Mucosa of stomach (tissue), 1 donor: Measurements from ENCODE around the gene TFCP2L1.
A peak's percentile ranks its signal among the peaks of the same experiment; 100 is the strongest.

Source experiments
- H3K27me3 ChIP-seq: one replicate; pipeline ENCODE4 v1.7.0; 2013; ENCODE audit warnings: mild to moderate bottlenecking, low read length; ENCODE audit not compliant: control insufficient read depth, insufficient read depth
- H3K36me3 ChIP-seq: one replicate; pipeline ENCODE4 v1.7.0; 2013; ENCODE audit warnings: low read length; ENCODE audit not compliant: control insufficient read depth, insufficient read depth
- H3K4me1 ChIP-seq: one replicate; pipeline ENCODE4 v1.7.0; 2013; ENCODE audit warnings: mild to moderate bottlenecking, low read length; ENCODE audit not compliant: control insufficient read depth, insufficient read depth
- H3K4me3 ChIP-seq: one replicate; pipeline ENCODE4 v1.7.0; 2013; ENCODE audit warnings: low read length
- H3K9ac ChIP-seq: one replicate; pipeline ENCODE4 v1.7.0; 2013; ENCODE audit warnings: mild to moderate bottlenecking, low read length, moderate library complexity
- H3K9me3 ChIP-seq: one replicate; pipeline ENCODE4 v1.7.0; 2013; ENCODE audit warnings: mild to moderate bottlenecking, low read length, moderate library complexity; ENCODE audit not compliant: control insufficient read depth
- donor health status: Pancreatic carcinoma.

The TFCP2L1 gene

DNA sequence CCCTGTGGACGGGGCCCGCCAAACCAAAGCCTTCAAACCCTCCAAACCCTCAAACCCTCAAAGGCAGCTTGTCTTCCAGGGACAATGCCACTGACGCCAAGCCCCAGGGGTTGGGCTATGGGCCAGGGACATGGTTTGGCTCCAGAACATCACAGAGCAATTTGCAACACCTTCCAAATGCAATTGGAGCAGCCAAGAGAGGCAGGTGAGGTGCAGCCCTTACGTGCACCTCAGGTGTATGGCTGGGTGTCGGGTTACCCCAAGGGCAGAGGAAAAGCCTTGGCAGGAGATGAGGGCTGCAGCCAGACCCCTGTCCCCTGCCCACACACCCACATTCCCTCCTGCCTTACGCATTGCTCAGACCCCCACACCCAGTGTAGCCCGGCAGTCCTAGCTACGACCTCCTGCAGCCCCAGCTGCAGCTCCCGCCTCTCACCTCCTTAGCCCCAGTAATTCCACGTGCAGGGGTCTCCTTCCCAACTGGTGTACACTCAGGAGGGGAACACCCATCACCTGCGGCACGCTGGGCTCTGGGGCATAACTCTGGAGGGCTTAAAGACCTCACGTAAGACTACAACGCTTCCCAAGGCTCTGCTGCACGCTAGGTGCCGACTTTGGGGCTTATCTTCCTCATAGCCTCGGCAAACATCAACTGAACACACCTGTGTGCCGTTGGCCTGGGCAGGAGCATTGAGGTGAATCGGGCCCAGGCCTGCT is 88.7 kb downstream of the TFCP2L1 start:
- H3K4me3 ChIP-seq: no peak overlapping the region
- H3K36me3 ChIP-seq: no peaks in the 10 kb centered on the region
- H3K27me3 ChIP-seq: no peaks in the 10 kb centered on the region
- H3K9ac ChIP-seq: peak overlapping the region; percentile 30
- no peaks in the 10 kb centered on the region for H3K9me3 ChIP-seq
- H3K4me1 ChIP-seq: peaks cover 34% of the 10 kb centered on the region

DNA sequence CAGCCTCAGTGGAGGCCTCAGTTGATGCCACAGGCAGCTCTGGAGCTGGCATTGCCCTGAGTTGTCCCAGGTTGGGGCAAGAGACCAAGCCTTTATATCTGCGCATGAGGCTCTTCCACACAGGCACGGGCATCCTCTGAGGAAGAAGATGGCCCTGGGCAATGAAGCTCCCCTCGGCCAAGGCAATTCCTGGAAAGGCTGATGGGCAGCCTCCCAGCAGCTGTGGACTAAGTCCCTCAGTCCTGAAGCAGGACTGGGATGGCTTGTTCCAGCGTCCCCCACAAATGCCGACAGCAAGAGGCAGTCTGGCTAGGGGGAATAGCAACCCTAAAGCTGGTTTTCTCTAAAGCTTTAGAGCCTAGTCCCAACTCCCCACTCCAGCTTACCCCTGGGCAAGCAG is 90.0 kb downstream of the TFCP2L1 start:
- no peaks in the 10 kb centered on the region for H3K9me3 ChIP-seq
- H3K27me3 ChIP-seq: peaks cover under 1% of the 10 kb centered on the region
- no peaks in the 10 kb centered on the region for H3K36me3 ChIP-seq
- peaks cover 34% of the 10 kb centered on the region for H3K4me1 ChIP-seq
- H3K4me3 ChIP-seq: no peak overlapping the region
- no peak overlapping the region for H3K9ac ChIP-seq

DNA sequence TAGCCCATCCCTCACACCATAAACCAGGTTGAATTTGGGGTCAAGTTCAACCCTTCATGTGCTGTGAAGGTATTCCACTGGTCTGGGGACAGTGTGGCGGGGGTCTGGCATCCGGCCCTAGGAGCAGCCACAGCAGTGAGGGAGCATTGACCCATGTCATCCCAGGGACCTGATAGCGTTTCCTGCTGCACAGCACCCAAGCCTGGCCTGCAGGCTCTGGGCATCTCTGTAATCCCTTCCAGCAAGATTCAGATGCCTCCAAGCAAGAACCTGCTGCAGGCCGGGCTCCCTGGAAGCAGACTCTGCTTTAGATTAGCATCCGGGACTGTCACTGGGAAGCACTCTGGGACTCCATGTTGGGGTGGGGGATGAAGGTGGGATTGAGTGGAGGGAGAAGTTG is 90.4 kb downstream of the TFCP2L1 start:
- Histone ChIP-seq H3K27me3 (peaks cover 3% of the 10 kb centered on the region), H3K4me1 (peaks cover 34% of the 10 kb centered on the region), H3K4me3 (no peak overlapping the region), H3K9me3 (no peaks in the 10 kb centered on the region), H3K36me3 (no peaks in the 10 kb centered on the region), H3K9ac (no peak overlapping the region)

DNA sequence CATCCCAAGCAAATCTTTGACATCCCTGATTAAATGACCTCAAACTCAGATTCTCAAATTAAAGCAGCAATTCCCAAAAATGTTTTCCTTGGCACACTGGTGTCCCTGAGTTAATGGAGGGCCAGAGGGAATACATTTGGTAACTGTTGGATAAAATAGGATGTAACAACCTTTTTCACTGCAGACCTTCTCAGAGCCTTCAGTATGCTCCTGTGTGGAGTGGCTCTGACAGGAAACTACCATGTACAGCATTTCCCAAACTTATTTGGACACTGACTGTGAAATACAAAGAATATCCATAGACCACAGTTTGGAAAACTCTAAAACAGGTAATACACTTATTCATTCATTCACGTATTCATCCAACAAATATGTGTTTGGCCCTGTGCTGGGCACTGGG is 91.8 kb downstream of the TFCP2L1 start:
- Histone ChIP-seq H3K4me1 (peaks cover 30% of the 10 kb centered on the region), H3K9ac (no peak overlapping the region), H3K27me3 (peaks cover 3% of the 10 kb centered on the region), H3K36me3 (no peaks in the 10 kb centered on the region), H3K9me3 (no peaks in the 10 kb centered on the region), H3K4me3 (no peak overlapping the region)

DNA sequence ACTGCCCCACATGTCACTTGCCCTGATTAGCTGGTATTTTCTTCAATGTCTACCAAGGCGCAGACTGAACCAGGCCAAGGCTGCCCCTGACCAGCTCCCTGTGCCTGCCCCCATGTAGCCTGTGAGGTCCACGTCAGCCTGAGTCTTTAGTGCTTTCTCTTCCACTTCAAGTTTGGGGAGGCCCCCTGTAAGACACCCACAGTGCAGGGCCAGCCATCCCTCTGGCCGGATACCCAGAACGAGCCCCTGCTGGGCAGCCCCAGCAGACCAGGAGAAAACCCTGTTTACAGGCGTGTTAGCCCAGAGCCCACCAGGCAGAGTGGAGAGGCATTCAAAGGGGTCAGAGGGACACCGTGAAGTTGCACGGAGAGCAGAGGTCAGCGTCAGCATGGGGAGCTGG is 92.4 kb downstream of the TFCP2L1 start:
- peaks cover 24% of the 10 kb centered on the region for H3K4me1 ChIP-seq
- H3K9ac ChIP-seq: no peak overlapping the region
- H3K36me3 ChIP-seq: no peaks in the 10 kb centered on the region
- no peak overlapping the region for H3K4me3 ChIP-seq
- H3K27me3 ChIP-seq: peaks cover 3% of the 10 kb centered on the region
- no peaks in the 10 kb centered on the region for H3K9me3 ChIP-seq

DNA sequence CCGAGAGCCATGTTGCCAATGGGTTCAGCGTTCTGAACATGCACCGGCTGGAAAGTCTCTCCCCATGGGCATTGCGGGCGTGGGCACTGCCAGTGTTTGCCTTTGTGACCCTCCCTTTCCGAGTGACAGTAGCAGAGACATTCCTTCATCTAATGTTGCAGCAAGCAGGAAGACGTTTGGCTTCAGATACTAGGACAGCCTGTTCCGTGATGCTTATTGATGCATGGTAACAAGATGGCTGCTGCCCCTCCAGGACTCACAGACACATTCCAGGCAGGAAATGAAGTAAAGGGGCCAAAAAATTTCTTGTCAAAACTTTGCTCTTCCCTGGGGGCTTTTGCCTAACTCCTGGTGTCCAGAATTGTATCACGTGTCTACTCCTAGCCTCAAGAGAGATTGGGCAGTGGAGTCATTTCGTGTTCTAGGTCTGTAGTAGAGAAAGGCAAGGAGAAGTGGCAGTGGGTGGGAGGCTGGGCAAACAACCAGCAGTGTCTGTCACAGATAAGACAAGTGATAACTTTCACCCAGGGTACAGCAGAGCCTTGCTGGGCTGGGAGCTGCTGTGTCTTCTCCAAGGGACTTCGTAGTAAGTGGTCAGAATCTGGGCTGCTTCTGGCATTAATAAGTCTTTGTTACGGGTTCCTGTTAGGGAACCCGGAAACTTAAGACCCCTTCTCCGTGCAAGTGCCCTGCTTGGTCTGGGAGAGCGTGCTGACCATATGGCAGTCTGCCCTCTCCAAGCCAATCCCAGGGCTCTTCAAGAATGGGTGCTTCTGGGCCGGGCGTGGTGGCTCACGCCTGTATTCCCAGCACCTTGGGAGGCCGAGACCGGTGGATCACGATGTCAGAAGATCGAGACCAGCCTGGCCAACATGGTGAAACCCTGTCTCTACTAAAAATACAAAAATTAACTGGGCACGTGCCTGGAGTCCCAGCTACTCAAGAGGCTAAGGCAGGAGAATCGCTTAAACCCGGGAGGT is 93.5 kb downstream of the TFCP2L1 start:
- no peaks in the 10 kb centered on the region for H3K36me3 ChIP-seq
- H3K4me1 ChIP-seq: peaks cover 13% of the 10 kb centered on the region
- peaks cover 3% of the 10 kb centered on the region for H3K27me3 ChIP-seq
- H3K4me3 ChIP-seq: no peak overlapping the region
- no peaks in the 10 kb centered on the region for H3K9me3 ChIP-seq
- H3K9ac ChIP-seq: no peak overlapping the region

DNA sequence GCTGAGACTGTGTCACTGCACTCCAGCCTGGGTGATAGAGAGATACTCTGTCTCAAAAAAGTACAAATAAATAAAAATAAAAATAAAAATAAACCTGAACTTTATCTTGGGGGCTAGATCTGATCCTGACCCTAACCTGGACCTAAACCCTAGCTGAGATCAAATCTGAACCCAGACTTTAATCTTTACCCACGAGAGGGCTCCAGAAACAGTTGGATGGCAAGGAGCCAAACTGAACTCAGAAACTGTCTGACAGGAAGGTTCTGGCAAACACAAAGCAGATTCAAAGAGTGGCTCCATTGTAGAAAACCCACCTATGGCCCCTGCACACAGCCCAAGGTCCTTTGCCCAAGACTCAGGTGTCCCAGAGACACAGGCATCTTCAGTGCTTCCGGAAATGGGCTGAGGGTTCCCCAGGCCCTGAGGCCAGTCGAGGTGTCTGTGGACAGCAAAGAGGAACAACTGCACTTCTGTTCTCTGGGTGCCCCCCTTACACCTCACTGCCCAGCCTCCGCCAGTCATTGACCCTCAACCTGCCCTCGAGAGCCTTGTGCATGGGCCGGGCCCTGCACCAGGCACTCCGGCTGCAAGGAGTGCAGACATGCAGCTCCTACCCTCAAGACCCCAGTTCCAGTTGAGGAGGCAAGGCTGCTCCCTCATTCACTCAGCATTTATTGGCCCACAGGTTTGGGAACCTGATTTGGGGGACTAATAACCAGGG is 95.2 kb downstream of the TFCP2L1 start:
- Histone ChIP-seq H3K4me3 (no peak overlapping the region), H3K36me3 (no peaks in the 10 kb centered on the region), H3K9me3 (no peaks in the 10 kb centered on the region), H3K27me3 (peaks cover 3% of the 10 kb centered on the region), H3K4me1 (peaks cover 9% of the 10 kb centered on the region), H3K9ac (no peak overlapping the region)

DNA sequence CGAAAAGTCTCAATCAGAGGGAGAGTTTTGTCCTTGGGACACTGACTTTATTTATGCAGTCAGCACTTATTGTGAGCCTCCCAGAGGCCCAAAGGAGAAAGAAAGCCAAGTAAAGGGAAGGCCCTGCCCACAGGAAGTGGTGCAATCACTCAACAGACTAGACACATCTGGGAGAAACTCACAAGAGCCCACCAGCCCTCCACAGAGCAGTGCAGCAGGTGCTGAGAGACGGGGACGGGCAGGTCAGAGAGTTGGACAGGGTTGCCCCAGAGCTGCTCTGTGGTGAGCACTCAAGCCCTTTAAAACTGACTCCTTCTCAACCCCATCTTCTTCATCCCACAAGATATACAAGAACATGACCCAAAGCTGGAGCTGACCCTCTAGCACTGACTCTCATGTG is 96.0 kb downstream of the TFCP2L1 start:
- Histone ChIP-seq H3K9me3 (no peaks in the 10 kb centered on the region), H3K4me1 (peaks cover 9% of the 10 kb centered on the region), H3K4me3 (no peak overlapping the region), H3K27me3 (peaks cover 3% of the 10 kb centered on the region), H3K36me3 (no peaks in the 10 kb centered on the region), H3K9ac (no peak overlapping the region)

DNA sequence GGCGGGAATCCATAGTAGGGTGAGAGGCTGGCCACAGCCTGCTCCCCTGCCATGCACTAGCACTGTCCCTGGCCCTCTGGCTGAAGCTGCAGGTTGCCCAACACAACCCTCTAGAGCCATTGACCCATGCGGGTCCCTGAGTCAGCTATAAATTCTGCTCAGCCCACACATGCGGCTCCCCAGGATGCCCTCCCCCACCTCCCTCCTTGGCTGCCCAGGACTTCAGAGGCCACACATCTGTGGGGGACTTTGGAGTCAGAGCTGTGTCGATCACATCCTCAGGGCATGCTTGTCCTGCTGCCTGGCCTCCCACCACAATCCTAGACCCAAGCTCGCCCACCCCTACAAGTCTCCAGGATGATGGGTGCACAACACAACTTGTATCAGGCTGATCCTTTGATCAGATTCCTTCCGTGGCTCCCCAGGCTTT is 97.0 kb downstream of the TFCP2L1 start:
- no peak overlapping the region for H3K9ac ChIP-seq
- H3K4me1 ChIP-seq: peaks cover 9% of the 10 kb centered on the region
- H3K4me3 ChIP-seq: no peak overlapping the region
- peaks cover 3% of the 10 kb centered on the region for H3K27me3 ChIP-seq
- H3K9me3 ChIP-seq: no peaks in the 10 kb centered on the region
- H3K36me3 ChIP-seq: no peaks in the 10 kb centered on the region

DNA sequence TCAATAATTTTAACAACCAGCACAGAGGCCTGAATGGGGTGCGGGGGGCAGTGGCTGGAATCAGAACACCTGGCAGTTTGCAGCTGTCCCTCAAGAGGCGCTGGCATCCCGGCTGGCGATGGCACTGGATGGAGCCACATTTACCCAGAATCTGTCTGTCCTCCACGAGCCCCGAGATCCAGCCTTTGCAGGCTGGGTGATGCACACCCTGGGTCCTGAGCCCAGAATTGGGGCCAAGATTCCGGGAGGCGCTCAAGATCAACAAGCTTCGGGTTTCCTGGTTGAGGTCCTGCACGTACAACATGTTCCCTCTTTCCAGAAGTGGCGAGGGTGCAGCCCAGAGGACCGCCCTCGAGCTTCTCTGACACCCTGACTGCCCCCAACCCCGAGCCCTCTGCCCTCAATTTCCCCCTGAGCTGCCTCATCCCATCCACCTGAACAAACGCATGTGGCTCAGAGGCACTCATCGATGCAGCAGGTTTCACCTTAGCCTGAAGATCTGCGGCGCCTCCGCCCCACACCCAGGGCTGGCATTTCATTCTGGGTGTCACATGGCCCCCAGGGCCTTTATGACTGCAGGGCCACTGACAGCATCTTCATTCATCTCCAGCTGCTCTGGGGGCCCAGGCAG is 97.5 kb downstream of the TFCP2L1 start:
- Histone ChIP-seq H3K4me3 (no peak overlapping the region), H3K9ac (no peak overlapping the region), H3K36me3 (no peaks in the 10 kb centered on the region), H3K9me3 (no peaks in the 10 kb centered on the region), H3K27me3 (peaks cover 3% of the 10 kb centered on the region), H3K4me1 (peaks cover 9% of the 10 kb centered on the region)

DNA sequence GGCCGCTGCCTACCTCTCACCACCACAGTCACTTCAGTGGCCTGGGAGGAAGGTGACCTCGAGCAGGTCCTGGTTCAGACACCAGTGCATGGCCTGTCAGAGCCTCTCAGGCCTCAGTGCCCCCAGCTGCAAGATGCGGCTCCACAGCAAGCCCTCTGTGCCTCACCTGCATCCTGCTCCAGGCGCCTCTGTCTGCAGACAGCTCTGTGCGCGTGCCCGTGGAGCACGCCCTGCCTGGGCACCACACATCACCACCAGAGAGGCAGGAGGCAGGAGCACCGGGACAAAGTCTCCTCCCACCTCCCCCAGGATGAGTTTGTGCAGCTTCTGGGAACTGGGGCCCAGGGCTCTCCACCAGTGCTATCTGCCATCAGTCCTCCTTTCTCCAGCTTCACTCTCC is 98.7 kb downstream of the TFCP2L1 start:
- Histone ChIP-seq H3K27me3 (peaks cover 3% of the 10 kb centered on the region), H3K36me3 (no peaks in the 10 kb centered on the region), H3K9ac (no peak overlapping the region), H3K9me3 (no peaks in the 10 kb centered on the region), H3K4me1 (peaks cover 9% of the 10 kb centered on the region), H3K4me3 (no peak overlapping the region)
